Middle frontal gyrus (tissue), 1 donor: ENCODE measurements around the gene LPAR1.

Source experiments
- DNase-seq: peaks from one replicate; pipeline ENCODE4 v3.0.0-alpha.2; 2015; ENCODE audit warnings: low spot score; ENCODE audit errors: extremely low spot score

Gene LPAR1

DNA sequence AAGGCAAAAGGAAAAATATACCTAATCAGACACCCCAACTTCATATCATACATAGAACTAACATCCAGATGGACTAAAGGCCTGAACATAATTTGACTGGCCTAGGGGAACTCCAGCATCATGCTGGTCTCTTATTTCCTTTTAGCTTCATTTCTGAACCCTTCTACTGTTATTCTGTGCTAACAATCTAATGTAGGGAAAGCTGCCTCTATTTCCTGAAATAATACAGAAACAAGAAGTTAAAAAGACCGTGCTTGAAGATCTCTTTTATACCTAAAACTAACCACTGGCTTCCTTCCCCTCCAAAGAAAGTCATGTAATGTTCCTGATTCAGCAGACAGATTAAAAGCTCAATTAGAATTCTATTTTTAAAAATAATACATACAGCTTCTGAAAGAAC is 36.7 kb downstream of the LPAR1 start:
- no peak for DNase-seq

- no peak for DNase-seq
Measured at GRCh38 chr9:111000202-111000601, 38.1 kb downstream of the LPAR1 start.

GRCh38 chr9:110999379-110999778 is 38.9 kb downstream of the LPAR1 start:
- no peak for DNase-seq

DNA sequence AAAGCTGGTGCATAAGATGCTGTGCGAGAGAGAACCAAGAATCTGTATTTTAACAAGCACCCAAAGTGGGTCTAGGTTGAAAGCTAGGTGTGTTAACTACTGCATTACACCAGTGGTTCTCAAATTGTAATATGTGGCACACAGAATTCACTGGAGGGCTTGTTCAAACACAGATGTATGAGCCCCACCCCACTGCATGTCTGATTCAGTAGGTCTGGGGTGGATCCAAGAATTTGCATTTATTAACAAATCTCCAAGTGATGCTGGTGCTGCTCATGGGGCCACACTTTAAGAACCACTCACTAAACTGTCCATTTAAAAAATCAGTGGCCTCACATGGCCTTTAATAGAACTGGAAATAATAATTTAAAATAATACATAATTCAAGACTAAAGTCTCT is 40.4 kb downstream of the LPAR1 start:
- no peak for DNase-seq

GRCh38 chr9:110996436-110997220 is 41.6 kb downstream of the LPAR1 start:
- DNase-seq: no peak

- no peak for DNase-seq
Measured at GRCh38 chr9:110995420-110996340, 42.6 kb downstream of the LPAR1 start.

- no peak for DNase-seq
Measured at GRCh38 chr9:110994771-110995241, 43.5 kb downstream of the LPAR1 start.

GRCh38 chr9:110990481-110990880 is 47.8 kb downstream of the LPAR1 start:
- DNase-seq: no peak

GRCh38 chr9:110986529-110986928 is 51.7 kb downstream of the LPAR1 start:
- DNase-seq: no peak

DNA sequence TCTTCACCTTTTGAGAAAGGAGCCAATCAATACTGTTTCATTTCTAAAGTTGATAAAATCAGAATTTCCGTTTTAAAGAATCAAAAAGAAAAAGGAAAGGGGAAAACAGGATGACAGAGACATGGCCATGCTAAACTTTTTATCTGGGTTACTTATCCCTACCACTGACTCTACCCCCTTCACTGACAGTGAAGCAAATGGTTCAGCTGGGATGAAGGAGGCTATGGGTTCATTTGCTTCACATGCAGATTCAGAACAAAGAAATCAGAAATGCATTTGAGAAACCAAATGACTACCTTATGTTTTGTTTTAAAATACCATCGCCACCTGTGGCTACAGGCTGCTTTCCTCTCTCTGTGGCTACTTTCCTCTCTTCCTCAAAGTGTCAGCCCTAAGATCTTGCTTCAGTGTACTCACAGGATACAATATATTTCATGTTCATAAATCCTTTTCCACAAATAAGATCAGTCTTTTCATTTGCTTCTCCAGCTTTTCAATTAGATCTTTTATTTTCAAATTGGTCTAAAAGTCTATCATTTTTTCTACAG is 53.3 kb downstream of the LPAR1 start:
- DNase-seq: no peak

DNA sequence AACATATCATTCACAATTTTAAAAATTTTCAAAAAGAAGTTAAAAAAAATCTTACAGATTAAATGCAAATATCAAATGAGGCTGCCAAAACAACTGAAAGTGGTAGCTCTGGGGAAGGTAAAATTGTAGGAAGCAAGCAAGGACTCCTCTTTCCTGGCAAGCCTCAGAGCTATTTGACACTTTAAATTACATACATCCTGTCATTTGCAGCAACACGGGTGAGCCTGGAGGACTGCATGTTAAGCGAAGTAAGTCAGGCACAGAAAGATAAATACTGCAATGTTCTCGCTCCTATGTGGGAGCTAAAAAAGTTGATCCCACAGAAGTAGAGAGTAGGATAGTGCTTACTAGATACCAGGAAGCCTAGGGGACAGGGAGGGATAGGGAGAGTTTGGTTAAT is 58.0 kb downstream of the LPAR1 start:
- no peak for DNase-seq

GRCh38 chr9:110979636-110980035 is 58.6 kb downstream of the LPAR1 start:
- no peak for DNase-seq

DNA sequence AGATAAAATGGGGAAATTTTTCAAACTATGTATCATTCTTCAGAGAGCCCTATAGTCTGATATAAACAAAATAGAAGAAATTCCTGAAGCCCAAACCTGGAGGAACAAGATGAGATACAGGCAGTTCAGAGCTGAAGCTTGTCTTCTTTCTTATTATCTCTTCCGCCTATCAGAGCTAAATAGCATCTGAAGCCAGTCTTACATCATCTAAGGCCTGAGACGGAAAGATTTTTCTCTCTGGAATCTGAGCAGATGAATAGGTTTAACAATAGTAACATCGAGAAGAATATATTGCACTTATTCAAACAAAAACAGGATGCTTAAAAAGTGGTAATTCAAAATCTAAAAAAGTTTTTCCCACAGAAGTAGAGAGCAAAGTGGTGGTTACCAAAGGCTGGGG is 59.8 kb downstream of the LPAR1 start:
- no peak for DNase-seq

DNA sequence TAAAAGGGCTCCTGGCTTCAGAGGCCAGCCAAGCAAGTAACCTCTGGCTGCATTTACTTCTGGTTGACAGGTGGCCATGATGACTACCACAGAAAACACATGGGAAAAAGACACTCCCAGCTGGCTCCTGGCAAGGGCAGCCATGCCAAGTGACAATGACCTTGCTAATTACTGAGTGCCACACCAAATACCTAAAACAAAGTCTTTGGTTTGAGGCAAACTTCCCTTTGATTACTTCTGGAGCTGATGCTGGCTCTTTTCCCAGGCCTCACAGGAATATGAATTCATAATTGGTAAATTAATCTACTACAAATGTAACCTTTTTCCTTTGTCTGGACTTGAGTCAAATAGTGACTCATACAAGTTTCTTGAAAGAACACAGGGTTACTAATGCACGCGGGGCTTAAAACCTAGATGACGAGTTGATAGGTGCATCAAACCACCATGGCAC is 61.0 kb downstream of the LPAR1 start:
- DNase-seq: no peak

DNA sequence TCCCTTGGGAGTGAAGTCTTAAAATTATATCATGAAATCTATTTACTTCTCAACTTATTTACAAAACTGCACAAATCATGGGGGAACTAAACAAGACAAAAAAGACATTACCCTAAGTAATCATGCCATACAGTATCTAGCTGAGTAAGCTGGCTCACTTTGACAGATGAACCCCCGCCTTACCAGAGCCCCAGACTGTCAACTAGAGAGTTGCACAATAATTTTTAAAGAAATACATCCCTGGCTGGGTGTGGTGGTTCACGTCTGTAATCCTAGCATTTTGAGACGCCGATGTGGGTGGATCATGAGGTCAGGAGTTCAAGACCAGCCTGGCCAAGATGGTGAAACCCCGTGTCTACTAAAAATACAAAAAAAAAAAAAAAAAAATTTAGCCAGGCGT is 62.3 kb downstream of the LPAR1 start:
- DNase-seq: no peak

DNA sequence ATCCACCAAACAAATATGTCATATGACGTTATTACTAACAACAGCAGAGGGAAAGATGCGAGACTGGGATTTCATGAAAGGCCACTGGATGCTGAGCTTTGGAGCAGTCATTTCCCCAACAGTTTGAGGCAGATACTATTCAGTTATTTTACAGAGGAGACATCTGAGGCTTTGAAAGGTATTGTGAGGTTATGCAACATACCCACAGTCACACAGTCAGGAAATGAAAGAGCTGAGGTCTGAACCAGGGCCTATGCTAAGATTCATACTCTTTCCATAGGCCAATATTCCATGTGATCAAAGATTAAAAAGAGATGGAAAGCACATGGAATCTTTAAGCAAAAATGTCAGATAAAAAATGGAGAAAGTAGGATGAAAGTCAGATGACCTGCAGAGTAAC is 63.0 kb downstream of the LPAR1 start:
- DNase-seq: no peak

DNA sequence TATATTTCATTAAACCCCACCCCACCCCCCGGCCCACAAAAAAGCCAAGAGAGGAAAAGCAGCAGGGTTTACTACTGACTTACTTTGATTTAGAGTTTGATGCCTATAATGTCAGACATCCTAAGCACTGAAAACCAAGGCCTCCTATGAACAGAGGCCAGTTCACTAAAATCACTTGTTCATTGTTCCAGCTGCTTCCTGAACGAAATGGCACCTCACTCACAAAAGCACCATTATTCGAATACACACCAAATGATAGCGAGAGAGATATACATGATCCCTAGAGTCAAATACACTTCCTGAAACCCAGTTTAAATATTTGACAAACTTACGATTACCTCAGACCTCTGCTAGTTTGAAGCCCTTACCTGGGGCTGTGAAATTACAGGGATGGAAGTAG is 66.6 kb downstream of the LPAR1 start:
- DNase-seq: no peak

GRCh38 chr9:110971234-110971633 is 67.0 kb downstream of the LPAR1 start:
- DNase-seq: no peak

GRCh38 chr9:110969971-110970386 is 68.3 kb downstream of the LPAR1 start:
- DNase-seq: no peak

- no peak for DNase-seq
Measured at GRCh38 chr9:110968096-110968495, 70.2 kb downstream of the LPAR1 start.

DNA sequence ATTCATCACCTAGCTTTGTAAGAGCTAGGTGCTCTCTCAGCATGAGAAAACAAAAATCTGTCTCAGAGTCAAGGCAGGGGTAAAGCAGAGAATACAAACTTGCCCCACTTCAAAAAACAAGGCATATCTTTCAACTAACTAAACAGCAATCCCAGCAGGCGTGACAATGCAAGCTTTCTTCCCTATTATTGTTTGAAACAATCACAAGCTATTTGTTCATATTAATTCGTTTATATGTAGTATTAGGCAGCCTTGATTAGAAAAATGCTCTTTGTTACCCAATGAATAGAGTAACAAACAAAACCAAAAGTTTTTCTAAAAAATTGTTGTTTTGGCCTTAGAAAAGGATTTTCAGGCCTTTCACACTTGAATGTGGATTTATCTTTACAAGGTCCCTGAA is 71.1 kb downstream of the LPAR1 start:
- peak; percentile 6 for DNase-seq

DNA sequence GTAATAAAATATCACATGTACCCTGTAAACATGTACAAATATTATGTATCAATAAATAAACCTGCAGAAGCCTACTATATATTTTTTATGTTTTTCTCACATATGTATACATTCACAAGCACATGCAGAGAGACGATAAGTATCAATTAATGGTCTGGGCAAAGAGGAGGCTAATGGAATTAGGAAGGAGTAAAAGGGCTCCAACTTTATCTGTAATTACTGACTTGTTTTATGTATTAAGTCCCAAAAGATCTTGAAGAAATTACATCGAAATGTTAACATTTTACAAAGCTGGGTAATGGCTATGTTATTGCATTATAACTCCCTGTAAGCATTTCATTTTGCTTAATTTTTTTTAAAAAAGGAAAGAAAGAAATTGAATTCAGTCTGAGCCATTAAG is 78.0 kb downstream of the LPAR1 start:
- DNase-seq: no peak
